Fibroblast of lung (primary cell): ENCODE results near the gene GAK.

Experiments
- EZH2 ChIP-seq: IDR thresholded peaks from 2 replicates; pipeline ENCODE4 v1.5.1; 2012; ENCODE audit warnings: low read length, control low read depth, mild to moderate bottlenecking; ENCODE audit errors: missing control alignments
- TF ChIP-seq, protein P1 (sequence below), 2 donors: IDR thresholded peaks in 1 of 2; conservative IDR thresholded peaks in 1 of 2; 1 replicate in 1 of 2; 2 replicates in 1 of 2; pipeline ENCODE4 v1.5.1; 2011 to 2012; ENCODE audit warnings: low read length in 2 of 2, control low read depth in 1 of 2, inconsistent platforms in 1 of 2, low read depth in 1 of 2, mild to moderate bottlenecking in 1 of 2

DNA sequence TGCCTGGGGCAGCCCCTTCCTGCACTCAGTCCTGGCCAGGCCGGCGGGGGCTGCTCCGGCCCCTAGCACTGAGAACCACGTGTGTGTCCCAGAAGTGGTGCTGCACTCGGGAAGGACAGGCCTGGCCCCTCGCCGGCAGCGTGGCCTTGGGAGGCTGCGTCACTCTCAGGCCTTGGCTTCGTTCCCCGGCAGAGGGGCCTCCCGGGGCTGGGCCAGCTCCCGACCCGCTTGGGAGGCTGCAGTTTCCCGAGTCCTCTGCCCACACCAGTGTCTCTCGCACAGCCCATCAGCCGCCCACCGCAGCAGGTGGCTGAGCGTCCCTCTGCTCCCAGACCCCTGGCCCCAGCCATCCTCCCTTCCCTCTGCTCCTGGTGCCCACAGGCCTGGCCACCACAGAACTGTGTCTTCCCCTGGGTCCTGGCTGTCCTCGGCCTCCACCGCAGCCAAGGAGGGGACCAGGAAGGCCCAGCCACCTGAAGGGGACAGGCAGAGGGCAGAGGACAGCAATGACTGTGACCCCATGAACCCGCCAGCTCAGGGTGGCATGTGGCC, 95.3 kb downstream of the GAK start:
- TF ChIP-seq, protein P1, sequence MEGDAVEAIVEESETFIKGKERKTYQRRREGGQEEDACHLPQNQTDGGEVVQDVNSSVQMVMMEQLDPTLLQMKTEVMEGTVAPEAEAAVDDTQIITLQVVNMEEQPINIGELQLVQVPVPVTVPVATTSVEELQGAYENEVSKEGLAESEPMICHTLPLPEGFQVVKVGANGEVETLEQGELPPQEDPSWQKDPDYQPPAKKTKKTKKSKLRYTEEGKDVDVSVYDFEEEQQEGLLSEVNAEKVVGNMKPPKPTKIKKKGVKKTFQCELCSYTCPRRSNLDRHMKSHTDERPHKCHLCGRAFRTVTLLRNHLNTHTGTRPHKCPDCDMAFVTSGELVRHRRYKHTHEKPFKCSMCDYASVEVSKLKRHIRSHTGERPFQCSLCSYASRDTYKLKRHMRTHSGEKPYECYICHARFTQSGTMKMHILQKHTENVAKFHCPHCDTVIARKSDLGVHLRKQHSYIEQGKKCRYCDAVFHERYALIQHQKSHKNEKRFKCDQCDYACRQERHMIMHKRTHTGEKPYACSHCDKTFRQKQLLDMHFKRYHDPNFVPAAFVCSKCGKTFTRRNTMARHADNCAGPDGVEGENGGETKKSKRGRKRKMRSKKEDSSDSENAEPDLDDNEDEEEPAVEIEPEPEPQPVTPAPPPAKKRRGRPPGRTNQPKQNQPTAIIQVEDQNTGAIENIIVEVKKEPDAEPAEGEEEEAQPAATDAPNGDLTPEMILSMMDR (conservative IDR thresholded peaks at IDR 0.05 in 1 of 2, IDR thresholded peaks at IDR 0.05 in 1 of 2; ENCODE audit: low read depth in 1 of 2, low read length in 2 of 2), result no peak
- no peak for TF ChIP-seq EZH2
